ENCODE data around the gene RPS27.

- TF ChIP-seq, protein P1, sequence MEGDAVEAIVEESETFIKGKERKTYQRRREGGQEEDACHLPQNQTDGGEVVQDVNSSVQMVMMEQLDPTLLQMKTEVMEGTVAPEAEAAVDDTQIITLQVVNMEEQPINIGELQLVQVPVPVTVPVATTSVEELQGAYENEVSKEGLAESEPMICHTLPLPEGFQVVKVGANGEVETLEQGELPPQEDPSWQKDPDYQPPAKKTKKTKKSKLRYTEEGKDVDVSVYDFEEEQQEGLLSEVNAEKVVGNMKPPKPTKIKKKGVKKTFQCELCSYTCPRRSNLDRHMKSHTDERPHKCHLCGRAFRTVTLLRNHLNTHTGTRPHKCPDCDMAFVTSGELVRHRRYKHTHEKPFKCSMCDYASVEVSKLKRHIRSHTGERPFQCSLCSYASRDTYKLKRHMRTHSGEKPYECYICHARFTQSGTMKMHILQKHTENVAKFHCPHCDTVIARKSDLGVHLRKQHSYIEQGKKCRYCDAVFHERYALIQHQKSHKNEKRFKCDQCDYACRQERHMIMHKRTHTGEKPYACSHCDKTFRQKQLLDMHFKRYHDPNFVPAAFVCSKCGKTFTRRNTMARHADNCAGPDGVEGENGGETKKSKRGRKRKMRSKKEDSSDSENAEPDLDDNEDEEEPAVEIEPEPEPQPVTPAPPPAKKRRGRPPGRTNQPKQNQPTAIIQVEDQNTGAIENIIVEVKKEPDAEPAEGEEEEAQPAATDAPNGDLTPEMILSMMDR (IDR thresholded peaks at IDR 0.05; ENCODE audit: low read length) = no peak
- no peak for TF ChIP-seq EZH2 (IDR thresholded peaks at IDR 0.05; ENCODE audit: borderline replicate concordance, low read length)
These were observed 35.7 kb upstream of the RPS27 start for GRCh38 chr1:153954826-153955225.
